ENCODE data around the gene CTBP2.

GRCh38 chr10:125056161-125057132, 103.9 kb downstream of the CTBP2 start:
- TF ChIP-seq CTCF (conservative IDR thresholded peaks at IDR 0.05), result no peak
- no peak for TF ChIP-seq ZFX (IDR thresholded peaks at IDR 0.05)

Measured in C4-2B (cell line).